ENCODE measurements around the gene WFDC2. TPM values are rescaled to one million over a fixed set of nuclear protein-coding genes. Genes with fewer than 3 reads are reported as not detected.

The WFDC2 gene
- total and polyA plus RNA-seq, 2 experiments from 2014 or later = 12.6 to 99.1 TPM

GRCh38 chr20:45507011-45507820, 37.7 kb downstream of the WFDC2 start:
- no peak overlapping the region for H3K27ac ChIP-seq
- H3K79me2 ChIP-seq = no peaks in the 10 kb centered on the region
- no peak overlapping the region for H3K4me2 ChIP-seq
- no peaks in the 10 kb centered on the region for H3K27me3 ChIP-seq
- DNase-seq (ENCODE audit: low spot score) = no peak
- no peaks in the 10 kb centered on the region for H3K4me1 ChIP-seq (ENCODE audit: insufficient read depth)
- H3K9me2 ChIP-seq (replicated peaks; ENCODE audit: insufficient read depth) = no peaks in the 10 kb centered on the region
- no peak overlapping the region for H3K4me3 ChIP-seq
- no peaks in the 10 kb centered on the region for H4K20me1 ChIP-seq (ENCODE audit: insufficient read depth, poor library complexity, severe bottlenecking)
- H2AFZ ChIP-seq = no peak overlapping the region
- 95% methylated on average over 5 of the region's 5 CpGs for WGBS (ENCODE audit: low lambda C conversion rate, missing lambda C conversion rate)
- H3K36me3 ChIP-seq (replicated peaks; ENCODE audit: insufficient read depth, low read depth) = no peaks in the 10 kb centered on the region
- H3K9me3 ChIP-seq (ENCODE audit: low read depth) = no peaks in the 10 kb centered on the region
- TF ChIP-seq CTCF (IDR thresholded peaks at IDR 0.05; ENCODE audit: poor library complexity) = no peak
- TF ChIP-seq EZH2 (IDR thresholded peaks at IDR 0.05; ENCODE audit: borderline replicate concordance) = no peak
- no peak for TF ChIP-seq EZH2phosphoT487 (IDR thresholded peaks at IDR 0.05; ENCODE audit: low read depth, severe bottlenecking, unreplicated experiment)

GRCh38 chr20:45508068-45508886, 38.7 kb downstream of the WFDC2 start:
- Histone ChIP-seq H2AFZ (no peak overlapping the region), H3K4me3 (no peak overlapping the region), H3K27ac (no peak overlapping the region), H3K9me2 (replicated peaks; ENCODE audit: insufficient read depth) (no peaks in the 10 kb centered on the region), H3K4me1 (ENCODE audit: insufficient read depth) (no peaks in the 10 kb centered on the region), H3K79me2 (no peaks in the 10 kb centered on the region), H3K36me3 (replicated peaks; ENCODE audit: insufficient read depth, low read depth) (no peaks in the 10 kb centered on the region), H4K20me1 (ENCODE audit: insufficient read depth, poor library complexity, severe bottlenecking) (no peaks in the 10 kb centered on the region), H3K4me2 (no peak overlapping the region), H3K27me3 (peaks cover 4% of the 10 kb centered on the region), H3K9me3 (ENCODE audit: low read depth) (no peaks in the 10 kb centered on the region)
- WGBS (ENCODE audit: low lambda C conversion rate, missing lambda C conversion rate) = 80% methylated on average over 7 of the region's 7 CpGs
- no peak for DNase-seq (ENCODE audit: low spot score)
- TF ChIP-seq CTCF (IDR thresholded peaks at IDR 0.05; ENCODE audit: poor library complexity) (no peak), EZH2phosphoT487 (IDR thresholded peaks at IDR 0.05; ENCODE audit: low read depth, severe bottlenecking, unreplicated experiment) (no peak), EZH2 (IDR thresholded peaks at IDR 0.05; ENCODE audit: borderline replicate concordance) (no peak)

GRCh38 chr20:45509091-45509490, 39.5 kb downstream of the WFDC2 start:
- H3K9me2 ChIP-seq (replicated peaks; ENCODE audit: insufficient read depth) = no peaks in the 10 kb centered on the region
- no peak overlapping the region for H3K4me2 ChIP-seq
- H3K9me3 ChIP-seq (ENCODE audit: low read depth) = no peaks in the 10 kb centered on the region
- TF ChIP-seq EZH2phosphoT487 (IDR thresholded peaks at IDR 0.05; ENCODE audit: low read depth, severe bottlenecking, unreplicated experiment) = no peak
- no peak for TF ChIP-seq CTCF (IDR thresholded peaks at IDR 0.05; ENCODE audit: poor library complexity)
- TF ChIP-seq EZH2 (IDR thresholded peaks at IDR 0.05; ENCODE audit: borderline replicate concordance) = no peak
- no peaks in the 10 kb centered on the region for H3K36me3 ChIP-seq (replicated peaks; ENCODE audit: insufficient read depth, low read depth)
- WGBS (ENCODE audit: low lambda C conversion rate, missing lambda C conversion rate) = 53% methylated on average over 4 of the region's 4 CpGs
- no peak overlapping the region for H3K4me3 ChIP-seq
- H3K4me1 ChIP-seq (ENCODE audit: insufficient read depth) = no peaks in the 10 kb centered on the region
- no peaks in the 10 kb centered on the region for H4K20me1 ChIP-seq (ENCODE audit: insufficient read depth, poor library complexity, severe bottlenecking)
- H3K27ac ChIP-seq = no peak overlapping the region
- no peaks in the 10 kb centered on the region for H3K79me2 ChIP-seq
- peaks cover 10% of the 10 kb centered on the region for H3K27me3 ChIP-seq
- no peak overlapping the region for H2AFZ ChIP-seq
- no peak for DNase-seq (ENCODE audit: low spot score)

Data from hepatocyte (in vitro differentiated cells).